HEK293 (cell line): ENCODE results near the gene RBM4B.

Experiments used
- EGR2 ChIP-seq: fragments of 450-650 bp; formaldehyde crosslinking; IDR thresholded peaks from 2 replicates; pipeline ENCODE4 v1.5.1; 2016; ENCODE audit warnings: low read depth, missing biosample characterization, missing genetic modification characterization
- GLIS2 ChIP-seq: fragments of 450-650 bp; formaldehyde crosslinking; IDR thresholded peaks from 2 replicates; pipeline ENCODE4 v1.5.1; 2016; ENCODE audit warnings: missing biosample characterization, missing genetic modification characterization
- MEIS1 ChIP-seq: sonication (generic); formaldehyde crosslinking; IDR thresholded peaks from 2 replicates; pipeline ENCODE4 v1.8.1; 2022; ENCODE audit warnings: missing genetic modification reagents, mild to moderate bottlenecking, borderline replicate concordance
- REPIN1 ChIP-seq: fragments of 450-650 bp; formaldehyde crosslinking; IDR thresholded peaks from 2 replicates; pipeline ENCODE4 v1.5.1; 2017; ENCODE audit warnings: missing biosample characterization, missing genetic modification characterization, low read depth
- SP3 ChIP-seq: fragments of 450-650 bp; formaldehyde crosslinking; IDR thresholded peaks from 2 replicates; pipeline ENCODE4 v1.5.1; 2016; ENCODE audit warnings: missing biosample characterization, missing genetic modification characterization
- TRIM28 ChIP-seq: IDR thresholded peaks from 2 replicates; pipeline ENCODE4 v1.6.1; 2011; ENCODE audit warnings: low read length, control low read depth, borderline replicate concordance
- WT1 ChIP-seq: fragments of 450-650 bp; formaldehyde crosslinking; IDR thresholded peaks from 2 replicates; pipeline ENCODE4 v1.5.1; 2016; ENCODE audit warnings: missing biosample characterization, missing genetic modification characterization
- ZFP3 ChIP-seq: fragments of 450-650 bp; formaldehyde crosslinking; IDR thresholded peaks from 2 replicates; pipeline ENCODE4 v1.5.1; 2016; ENCODE audit warnings: low read depth, missing biosample characterization, missing genetic modification characterization
- ZNF138 ChIP-seq: fragments of 450-650 bp; formaldehyde crosslinking; IDR thresholded peaks from 2 replicates; pipeline ENCODE4 v1.5.1; 2016; ENCODE audit warnings: missing biosample characterization, missing genetic modification characterization, borderline replicate concordance
- ZNF146 ChIP-seq: fragments of 450-650 bp; formaldehyde crosslinking; IDR thresholded peaks from 2 replicates; pipeline ENCODE4 v1.5.1; 2016; ENCODE audit warnings: missing biosample characterization, missing genetic modification characterization
- ZNF169 ChIP-seq: fragments of 450-650 bp; formaldehyde crosslinking; IDR thresholded peaks from 2 replicates; pipeline ENCODE4 v1.5.1; 2016; ENCODE audit warnings: missing biosample characterization, missing genetic modification characterization
- ZNF184 ChIP-seq: fragments of 450-650 bp; IDR thresholded peaks from 2 replicates; pipeline ENCODE4 v1.5.1; 2018; ENCODE audit warnings: missing biosample characterization, mild to moderate bottlenecking, missing genetic modification characterization
- ZNF211 ChIP-seq: fragments of 450-650 bp; formaldehyde crosslinking; IDR thresholded peaks from 2 replicates; pipeline ENCODE4 v1.5.1; 2016; ENCODE audit warnings: low read depth, missing biosample characterization, missing genetic modification characterization
- ZNF221 ChIP-seq: fragments of 450-650 bp; formaldehyde crosslinking; IDR thresholded peaks from 2 replicates; pipeline ENCODE4 v1.5.1; 2017; ENCODE audit warnings: missing biosample characterization, missing genetic modification characterization, borderline replicate concordance
- ZNF24 ChIP-seq: fragments of 450-650 bp; formaldehyde crosslinking; IDR thresholded peaks from 2 replicates; pipeline ENCODE4 v1.5.1; 2016; ENCODE audit warnings: missing biosample characterization, missing genetic modification characterization
- ZNF248 ChIP-seq: fragments of 450-650 bp; formaldehyde crosslinking; IDR thresholded peaks from 2 replicates; pipeline ENCODE4 v1.5.1; 2017; ENCODE audit warnings: missing biosample characterization, missing genetic modification characterization
- ZNF292 ChIP-seq: fragments of 450-650 bp; formaldehyde crosslinking; IDR thresholded peaks from 2 replicates; pipeline ENCODE4 v1.5.1; 2016; ENCODE audit warnings: low read depth, missing biosample characterization, missing genetic modification characterization, borderline replicate concordance
- ZNF302 ChIP-seq: fragments of 450-650 bp; formaldehyde crosslinking; IDR thresholded peaks from 2 replicates; pipeline ENCODE4 v1.5.1; 2016; ENCODE audit warnings: missing biosample characterization, missing genetic modification characterization, low read depth
- ZNF311 ChIP-seq: fragments of 450-650 bp; formaldehyde crosslinking; IDR thresholded peaks from 2 replicates; pipeline ENCODE4 v1.5.1; 2017; ENCODE audit warnings: missing biosample characterization, missing genetic modification characterization, borderline replicate concordance
- ZNF341 ChIP-seq: fragments of 450-650 bp; formaldehyde crosslinking; IDR thresholded peaks from 2 replicates; pipeline ENCODE4; 2016; ENCODE audit warnings: low read depth, missing biosample characterization, missing genetic modification characterization
- ZNF391 ChIP-seq: fragments of 450-650 bp; formaldehyde crosslinking; IDR thresholded peaks from 2 replicates; pipeline ENCODE4 v1.5.1; 2016; ENCODE audit warnings: low read depth, missing biosample characterization, missing genetic modification characterization, borderline replicate concordance
- ZNF473 ChIP-seq: fragments of 450-650 bp; formaldehyde crosslinking; IDR thresholded peaks from 2 replicates; pipeline ENCODE4 v1.5.1; 2017; ENCODE audit warnings: missing biosample characterization, missing genetic modification characterization
- ZNF510 ChIP-seq: fragments of 450-650 bp; formaldehyde crosslinking; IDR thresholded peaks from 2 replicates; pipeline ENCODE4 v1.5.1; 2018; ENCODE audit warnings: mild to moderate bottlenecking, missing genetic modification characterization, missing biosample characterization; ENCODE audit not compliant: insufficient replicate concordance
- ZNF596 ChIP-seq: fragments of 450-650 bp; IDR thresholded peaks from 2 replicates; pipeline ENCODE4 v1.5.0; 2018; ENCODE audit warnings: missing biosample characterization, mild to moderate bottlenecking, missing genetic modification characterization, moderate library complexity
- ZNF707 ChIP-seq: fragments of 450-650 bp; formaldehyde crosslinking; IDR thresholded peaks from 2 replicates; pipeline ENCODE4 v1.5.1; 2016; ENCODE audit warnings: missing biosample characterization, missing genetic modification characterization
- ZNF747 ChIP-seq: fragments of 450-650 bp; formaldehyde crosslinking; IDR thresholded peaks from 2 replicates; pipeline ENCODE4 v1.5.1; 2016; ENCODE audit warnings: missing biosample characterization, missing genetic modification characterization
- TF ChIP-seq, protein P1 (sequence below): fragments of 450-650 bp; formaldehyde crosslinking; IDR thresholded peaks from 2 replicates; pipeline ENCODE4 v1.5.1; 2016; ENCODE audit warnings: missing biosample characterization, missing genetic modification characterization
- TF ChIP-seq, protein P2 (sequence below): fragments of 450-650 bp; formaldehyde crosslinking; IDR thresholded peaks from 2 replicates; pipeline ENCODE4 v1.5.1; 2016; ENCODE audit warnings: missing biosample characterization, missing genetic modification characterization
- TF ChIP-seq, protein P3 (sequence below): fragments of 450-650 bp; formaldehyde crosslinking; IDR thresholded peaks from 2 replicates; pipeline ENCODE4 v1.5.1; 2016; ENCODE audit warnings: missing biosample characterization, missing genetic modification characterization
- TF ChIP-seq, protein P4 (sequence below): fragments of 450-650 bp; formaldehyde crosslinking; IDR thresholded peaks from 2 replicates; pipeline ENCODE4 v1.5.1; 2016; ENCODE audit warnings: missing biosample characterization, missing genetic modification characterization, low read depth
- TF ChIP-seq, protein P5 (sequence below): fragments of 450-650 bp; formaldehyde crosslinking; IDR thresholded peaks from 2 replicates; pipeline ENCODE4; 2016; ENCODE audit warnings: missing biosample characterization, missing genetic modification characterization
- TF ChIP-seq, protein P6 (sequence below): fragments of 450-650 bp; formaldehyde crosslinking; IDR thresholded peaks from 2 replicates; pipeline ENCODE4 v1.5.1; 2016; ENCODE audit warnings: missing biosample characterization, missing genetic modification characterization

Gene RBM4B

DNA sequence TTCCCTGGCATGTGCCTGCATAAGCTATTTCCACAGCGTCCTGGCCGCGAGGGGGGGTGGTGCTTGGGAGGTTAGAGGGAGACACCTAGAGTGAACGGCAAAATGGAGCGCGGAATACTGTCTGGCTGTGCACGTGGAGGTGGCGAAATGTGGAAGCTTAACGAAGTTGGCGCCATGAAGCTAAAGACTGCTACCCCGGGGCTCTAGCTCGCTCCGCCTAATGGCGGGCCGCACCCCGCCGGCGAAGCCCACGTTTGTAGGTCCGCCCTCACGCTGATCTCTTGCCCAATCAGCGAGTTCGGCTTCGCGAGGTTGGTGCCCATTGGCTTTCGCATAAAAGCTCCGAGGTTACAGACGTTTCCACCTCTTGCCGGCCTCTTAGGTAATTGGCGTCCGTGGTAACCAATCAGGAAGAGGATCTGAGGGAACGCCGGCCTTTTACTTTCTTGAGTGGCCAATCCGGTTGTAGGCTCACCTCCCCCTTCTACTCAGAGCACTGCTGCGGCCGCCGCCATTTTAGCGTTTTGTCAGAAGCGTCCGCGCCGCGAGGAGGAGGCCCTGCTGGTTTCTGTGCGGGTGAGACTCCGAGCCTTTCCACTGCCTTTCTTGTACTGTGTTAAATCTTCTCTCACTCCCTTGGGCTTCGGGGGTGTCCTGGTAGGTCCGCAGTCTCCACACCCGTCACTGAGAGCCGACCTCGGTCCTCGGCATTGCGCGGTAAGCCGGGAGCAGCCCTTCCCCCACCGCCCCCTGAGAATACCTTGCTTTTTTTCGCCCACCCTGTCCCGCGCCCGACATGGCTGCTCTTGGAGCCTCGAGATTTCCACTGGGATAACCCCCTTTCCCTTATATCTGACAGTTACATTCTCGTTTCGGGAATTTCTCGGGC, 39.3 kb downstream of the RBM4B start, which contains the start of gene RBM4 (continued):
- TF ChIP-seq MEIS1 (CRISPR knock-in tag): no peak
- no peak for TF ChIP-seq ZNF248 (tag by site-specific recombination)
- TF ChIP-seq SP3 (tag by site-specific recombination): peak; percentile 58
- TF ChIP-seq ZNF211 (tag by site-specific recombination): no peak
- no peak for TF ChIP-seq REPIN1 (tag by site-specific recombination)
- no peak for TF ChIP-seq ZNF302 (tag by site-specific recombination)
- TF ChIP-seq EGR2 (tag by site-specific recombination): peak; percentile 23
- TF ChIP-seq ZNF391 (tag by site-specific recombination): no peak
- TF ChIP-seq ZNF292 (tag by site-specific recombination): no peak
- TF ChIP-seq, protein P1, sequence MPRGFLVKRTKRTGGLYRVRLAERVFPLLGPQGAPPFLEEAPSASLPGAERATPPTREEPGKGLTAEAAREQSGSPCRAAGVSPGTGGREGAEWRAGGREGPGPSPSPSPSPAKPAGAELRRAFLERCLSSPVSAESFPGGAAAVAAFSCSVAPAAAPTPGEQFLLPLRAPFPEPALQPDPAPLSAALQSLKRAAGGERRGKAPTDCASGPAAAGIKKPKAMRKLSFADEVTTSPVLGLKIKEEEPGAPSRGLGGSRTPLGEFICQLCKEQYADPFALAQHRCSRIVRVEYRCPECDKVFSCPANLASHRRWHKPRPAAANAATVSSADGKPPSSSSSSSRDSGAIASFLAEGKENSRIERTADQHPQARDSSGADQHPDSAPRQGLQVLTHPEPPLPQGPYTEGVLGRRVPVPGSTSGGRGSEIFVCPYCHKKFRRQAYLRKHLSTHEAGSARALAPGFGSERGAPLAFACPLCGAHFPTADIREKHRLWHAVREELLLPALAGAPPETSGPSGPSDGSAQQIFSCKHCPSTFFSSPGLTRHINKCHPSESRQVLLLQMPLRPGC: peak; percentile 58
- TF ChIP-seq ZNF169 (tag by site-specific recombination): no peak
- TF ChIP-seq, protein P2, sequence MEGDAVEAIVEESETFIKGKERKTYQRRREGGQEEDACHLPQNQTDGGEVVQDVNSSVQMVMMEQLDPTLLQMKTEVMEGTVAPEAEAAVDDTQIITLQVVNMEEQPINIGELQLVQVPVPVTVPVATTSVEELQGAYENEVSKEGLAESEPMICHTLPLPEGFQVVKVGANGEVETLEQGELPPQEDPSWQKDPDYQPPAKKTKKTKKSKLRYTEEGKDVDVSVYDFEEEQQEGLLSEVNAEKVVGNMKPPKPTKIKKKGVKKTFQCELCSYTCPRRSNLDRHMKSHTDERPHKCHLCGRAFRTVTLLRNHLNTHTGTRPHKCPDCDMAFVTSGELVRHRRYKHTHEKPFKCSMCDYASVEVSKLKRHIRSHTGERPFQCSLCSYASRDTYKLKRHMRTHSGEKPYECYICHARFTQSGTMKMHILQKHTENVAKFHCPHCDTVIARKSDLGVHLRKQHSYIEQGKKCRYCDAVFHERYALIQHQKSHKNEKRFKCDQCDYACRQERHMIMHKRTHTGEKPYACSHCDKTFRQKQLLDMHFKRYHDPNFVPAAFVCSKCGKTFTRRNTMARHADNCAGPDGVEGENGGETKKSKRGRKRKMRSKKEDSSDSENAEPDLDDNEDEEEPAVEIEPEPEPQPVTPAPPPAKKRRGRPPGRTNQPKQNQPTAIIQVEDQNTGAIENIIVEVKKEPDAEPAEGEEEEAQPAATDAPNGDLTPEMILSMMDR (tag by site-specific recombination): peak; percentile 84
- TF ChIP-seq ZNF510: no peak
- TF ChIP-seq ZNF221 (tag by site-specific recombination): no peak
- TF ChIP-seq, protein P3, sequence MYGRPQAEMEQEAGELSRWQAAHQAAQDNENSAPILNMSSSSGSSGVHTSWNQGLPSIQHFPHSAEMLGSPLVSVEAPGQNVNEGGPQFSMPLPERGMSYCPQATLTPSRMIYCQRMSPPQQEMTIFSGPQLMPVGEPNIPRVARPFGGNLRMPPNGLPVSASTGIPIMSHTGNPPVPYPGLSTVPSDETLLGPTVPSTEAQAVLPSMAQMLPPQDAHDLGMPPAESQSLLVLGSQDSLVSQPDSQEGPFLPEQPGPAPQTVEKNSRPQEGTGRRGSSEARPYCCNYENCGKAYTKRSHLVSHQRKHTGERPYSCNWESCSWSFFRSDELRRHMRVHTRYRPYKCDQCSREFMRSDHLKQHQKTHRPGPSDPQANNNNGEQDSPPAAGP: peak; percentile 52; the same call in 1 of the 2 replicates
- TF ChIP-seq, protein P4, sequence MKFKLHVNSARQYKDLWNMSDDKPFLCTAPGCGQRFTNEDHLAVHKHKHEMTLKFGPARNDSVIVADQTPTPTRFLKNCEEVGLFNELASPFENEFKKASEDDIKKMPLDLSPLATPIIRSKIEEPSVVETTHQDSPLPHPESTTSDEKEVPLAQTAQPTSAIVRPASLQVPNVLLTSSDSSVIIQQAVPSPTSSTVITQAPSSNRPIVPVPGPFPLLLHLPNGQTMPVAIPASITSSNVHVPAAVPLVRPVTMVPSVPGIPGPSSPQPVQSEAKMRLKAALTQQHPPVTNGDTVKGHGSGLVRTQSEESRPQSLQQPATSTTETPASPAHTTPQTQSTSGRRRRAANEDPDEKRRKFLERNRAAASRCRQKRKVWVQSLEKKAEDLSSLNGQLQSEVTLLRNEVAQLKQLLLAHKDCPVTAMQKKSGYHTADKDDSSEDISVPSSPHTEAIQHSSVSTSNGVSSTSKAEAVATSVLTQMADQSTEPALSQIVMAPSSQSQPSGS (tag by site-specific recombination): no peak
- no peak for TF ChIP-seq ZNF146 (tag by site-specific recombination)
- TF ChIP-seq GLIS2 (tag by site-specific recombination): peak; percentile 97; the same call in 1 of the 2 replicates
- no peak for TF ChIP-seq ZNF184 (tag by site-specific recombination)
- TF ChIP-seq, protein P5, sequence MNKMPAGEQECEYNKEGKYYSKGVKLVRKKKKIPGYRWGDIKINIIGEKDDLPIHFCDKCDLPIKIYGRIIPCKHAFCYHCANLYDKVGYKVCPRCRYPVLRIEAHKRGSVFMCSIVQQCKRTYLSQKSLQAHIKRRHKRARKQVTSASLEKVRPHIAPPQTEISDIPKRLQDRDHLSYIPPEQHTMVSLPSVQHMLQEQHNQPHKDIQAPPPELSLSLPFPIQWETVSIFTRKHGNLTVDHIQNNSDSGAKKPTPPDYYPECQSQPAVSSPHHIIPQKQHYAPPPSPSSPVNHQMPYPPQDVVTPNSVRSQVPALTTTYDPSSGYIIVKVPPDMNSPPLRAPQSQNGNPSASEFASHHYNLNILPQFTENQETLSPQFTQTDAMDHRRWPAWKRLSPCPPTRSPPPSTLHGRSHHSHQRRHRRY (tag by site-specific recombination): no peak
- TF ChIP-seq ZFP3 (tag by site-specific recombination): no peak
- 0 out of 2 replicates have a peak, but pooled peaks have one; percentile 44 for TF ChIP-seq ZNF596
- TF ChIP-seq ZNF138: no peak
- TF ChIP-seq ZNF24 (tag by site-specific recombination): peak; percentile 68; the same call in 1 of the 2 replicates
- TF ChIP-seq ZNF707 (tag by site-specific recombination): no peak
- peak; percentile 25; the same call in 1 of the 2 replicates for TF ChIP-seq WT1 (tag by site-specific recombination)
- TF ChIP-seq ZNF311 (tag by site-specific recombination): no peak
- TF ChIP-seq ZNF747 (tag by site-specific recombination): no peak
- TF ChIP-seq TRIM28: no peak
- TF ChIP-seq ZNF473 (tag by site-specific recombination): no peak
- peak; percentile 87 for TF ChIP-seq ZNF341 (tag by site-specific recombination)
- TF ChIP-seq, protein P6, sequence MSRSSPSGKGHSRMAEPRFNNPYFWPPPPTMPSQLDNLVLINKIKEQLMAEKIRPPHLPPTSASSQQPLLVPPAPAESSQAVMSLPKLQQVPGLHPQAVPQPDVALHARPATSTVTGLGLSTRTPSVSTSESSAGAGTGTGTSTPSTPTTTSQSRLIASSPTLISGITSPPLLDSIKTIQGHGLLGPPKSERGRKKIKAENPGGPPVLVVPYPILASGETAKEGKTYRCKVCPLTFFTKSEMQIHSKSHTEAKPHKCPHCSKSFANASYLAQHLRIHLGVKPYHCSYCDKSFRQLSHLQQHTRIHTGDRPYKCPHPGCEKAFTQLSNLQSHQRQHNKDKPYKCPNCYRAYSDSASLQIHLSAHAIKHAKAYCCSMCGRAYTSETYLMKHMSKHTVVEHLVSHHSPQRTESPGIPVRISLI (tag by site-specific recombination): no peak; the same call in 1 of the 2 replicates
